HG03439 (cell line): Measurements from ENCODE around the gene NDST1.

Experiments used
- ATAC-seq: cut with Tn5 transposase; IDR thresholded peaks from one replicate; pipeline ENCODE4 v1.9.1; 2021; ENCODE audit warnings: mild to moderate bottlenecking, moderate library complexity; ENCODE audit not compliant: unreplicated experiment

NDST1 gene

GRCh38 chr5:150540615-150541396 is 32.9 kb downstream of the NDST1 start:
- ATAC-seq, result no peak

GRCh38 chr5:150541397-150541675 is 33.4 kb downstream of the NDST1 start:
- no peak for ATAC-seq

GRCh38 chr5:150541895-150542294 is 34.0 kb downstream of the NDST1 start:
- ATAC-seq, result no peak

- no peak for ATAC-seq
Measured at GRCh38 chr5:150542933-150543445, 35.1 kb downstream of the NDST1 start.

- ATAC-seq, result peak; percentile 76
Measured at GRCh38 chr5:150544611-150545219, 36.8 kb downstream of the NDST1 start.

GRCh38 chr5:150545246-150545645 is 37.3 kb downstream of the NDST1 start:
- no peak for ATAC-seq

- no peak for ATAC-seq
Measured at GRCh38 chr5:150548123-150548522, 40.2 kb downstream of the NDST1 start.

- no peak for ATAC-seq
Measured at GRCh38 chr5:150549735-150550134, 41.8 kb downstream of the NDST1 start.

GRCh38 chr5:150550286-150550685 is 42.4 kb downstream of the NDST1 start:
- no peak for ATAC-seq

GRCh38 chr5:150551066-150551465 is 43.1 kb downstream of the NDST1 start:
- ATAC-seq, result no peak

GRCh38 chr5:150553402-150553801 is 45.5 kb downstream of the NDST1 start:
- ATAC-seq, result no peak

- ATAC-seq, result no peak
Measured at GRCh38 chr5:150553911-150554310, 46.0 kb downstream of the NDST1 start.

- ATAC-seq, result no peak
Measured at GRCh38 chr5:150554857-150555256, 46.9 kb downstream of the NDST1 start.

GRCh38 chr5:150556106-150556505 is 48.2 kb downstream of the NDST1 start:
- ATAC-seq, result no peak

GRCh38 chr5:150556859-150557508 is 49.1 kb downstream of the NDST1 start:
- no peak for ATAC-seq

- ATAC-seq, result no peak
Measured at GRCh38 chr5:150557509-150557872, 49.6 kb downstream of the NDST1 start.

GRCh38 chr5:150558088-150558621 is 50.2 kb downstream of the NDST1 start:
- ATAC-seq, result no peak

GRCh38 chr5:150559088-150559487 is 51.2 kb downstream of the NDST1 start:
- ATAC-seq, result no peak

- no peak for ATAC-seq
Measured at GRCh38 chr5:150559701-150560100, 51.8 kb downstream of the NDST1 start.

GRCh38 chr5:150560401-150561191 is 52.7 kb downstream of the NDST1 start:
- ATAC-seq, result no peak

GRCh38 chr5:150561192-150561512 is 53.2 kb downstream of the NDST1 start:
- no peak for ATAC-seq
